H1 (cell line): ENCODE results near the gene PDGFD. TPM values are rescaled to one million over a fixed set of nuclear protein-coding genes. Genes with fewer than 3 reads are reported as not detected.
A peak's percentile ranks its signal among the peaks of the same experiment; 100 is the strongest.

Experiments
- CTCF ChIA-PET: fragments of 300-600 bp; sonication (Branson Sonifier 250); formaldehyde crosslinking; loops from one replicate; lab custom pipeline; 2021; ENCODE audit not compliant: partially characterized antibody; lab: Charles Lee
- POLR2A ChIA-PET: fragments of 300-600 bp; sonication (Branson Sonifier 250); formaldehyde crosslinking; loops from one replicate; lab custom pipeline; 2021; ENCODE audit warnings: inconsistent platforms; ENCODE audit not compliant: partially characterized antibody; lab: Charles Lee
- DNase-seq, 2 experiments: peaks; one replicate each; pipeline versions ENCODE4 v3.0.0 to v3.0.0-alpha.2; 2010 to 2022; ENCODE audit warnings: low spot score in 2 of 2, low read depth in 1 of 2, mixed read lengths in 1 of 2
- FAIRE-seq: peaks from 2 replicates; lab custom pipeline; 2011; peaks lifted over from hg19 to GRCh38; lab: Jason Lieb, UNC
- H2AFZ ChIP-seq: 2 replicates; pipeline ENCODE4 v1.8.1; 2012; ENCODE audit warnings: low read length, inconsistent platforms
- H2AK5ac ChIP-seq: 2 replicates; pipeline ENCODE4 v1.6.1; 2013; ENCODE audit warnings: low read depth, low read length
- H2BK120ac ChIP-seq: replicated peaks from 2 replicates; pipeline ENCODE3; 2013; ENCODE audit warnings: low read depth, low read length, inconsistent platforms
- H2BK12ac ChIP-seq: 2 replicates; pipeline ENCODE4 v1.6.1; 2013; ENCODE audit warnings: low read depth, low read length
- H2BK15ac ChIP-seq: 2 replicates; pipeline ENCODE4 v1.6.1; 2013; ENCODE audit warnings: low read length
- H2BK20ac ChIP-seq: 2 replicates; pipeline ENCODE4 v1.6.1; 2013; ENCODE audit warnings: low read length
- H2BK5ac ChIP-seq: 2 replicates; pipeline ENCODE4 v1.6.1; 2013; ENCODE audit warnings: low read depth, low read length
- H3K14ac ChIP-seq: 2 replicates; pipeline ENCODE4 v1.6.1; 2013; ENCODE audit warnings: inconsistent platforms; ENCODE audit not compliant: insufficient read length
- H3K18ac ChIP-seq: 2 replicates; pipeline ENCODE4 v1.6.1; 2013; ENCODE audit warnings: low read length; ENCODE audit errors: extremely low read depth
- H3K23ac ChIP-seq: 2 replicates; pipeline ENCODE4 v1.6.1; 2013; ENCODE audit warnings: inconsistent platforms; ENCODE audit not compliant: insufficient read length
- H3K23me2 ChIP-seq: 2 replicates; pipeline ENCODE4 v1.6.1; 2013; ENCODE audit warnings: low read depth, low read length
- H3K27ac ChIP-seq: 2 replicates; pipeline ENCODE4 v1.6.1; 2011; ENCODE audit warnings: low read depth, low read length, inconsistent platforms
- H3K27me3 ChIP-seq, 4 experiments: replicated peaks in 1 of 4; 1 replicate in 1 of 4; 2 replicates in 3 of 4; pipeline versions ENCODE4 v1.6.1 to v1.8.1; 2011 to 2013; ENCODE audit warnings: low read length in 3 of 4, mild to moderate bottlenecking in 3 of 4, inconsistent platforms in 2 of 4, mixed read lengths in 2 of 4, moderate library complexity in 1 of 4; ENCODE audit not compliant: control insufficient read depth in 3 of 4, insufficient read depth in 3 of 4; ENCODE audit errors: extremely low read depth in 1 of 4
- H3K36me3 ChIP-seq, 4 experiments: 2 replicates each; pipeline versions ENCODE4 v1.6.1 to v1.8.1; 2011 to 2013; ENCODE audit warnings: mild to moderate bottlenecking in 4 of 4, low read length in 3 of 4, moderate library complexity in 2 of 4, control low read depth in 1 of 4, inconsistent platforms in 1 of 4; ENCODE audit not compliant: insufficient read depth in 4 of 4, control insufficient read depth in 2 of 4
- H3K4ac ChIP-seq: replicated peaks from 2 replicates; pipeline ENCODE3; 2013; ENCODE audit warnings: low read length, low read depth, mixed read lengths, inconsistent platforms; ENCODE audit not compliant: insufficient read length
- H3K4me1 ChIP-seq, 4 experiments: replicated peaks in 1 of 4; 1 replicate in 1 of 4; 2 replicates in 3 of 4; pipeline versions ENCODE4 v1.6.1 to v1.8.1; 2011 to 2013; ENCODE audit warnings: low read length in 3 of 4, inconsistent platforms in 2 of 4, mixed read lengths in 1 of 4; ENCODE audit not compliant: insufficient read depth in 4 of 4, control insufficient read depth in 3 of 4
- H3K4me2 ChIP-seq, 2 experiments: 2 replicates each; pipeline versions ENCODE4 v1.6.1 to v1.8.1; 2011 to 2013; ENCODE audit warnings: low read depth in 2 of 2, low read length in 2 of 2, control low read depth in 1 of 2, inconsistent platforms in 1 of 2, mild to moderate bottlenecking in 1 of 2; ENCODE audit not compliant: insufficient read depth in 1 of 2
- H3K4me3 ChIP-seq, 4 experiments: fragments of 200-600, 300-600 bp in 1 of 4; sonication (generic), shearing (Covaris generic), sonication (Bioruptor Twin) in 1 of 4; 2 replicates each; pipeline versions ENCODE4 v1.5.1 to v1.8.1; 2011 to 2016; ENCODE audit warnings: low read length in 4 of 4, low read depth in 3 of 4, control low read depth in 2 of 4, inconsistent platforms in 2 of 4, mild to moderate bottlenecking in 2 of 4, mixed read lengths in 1 of 4, moderate library complexity in 1 of 4; ENCODE audit not compliant: insufficient read depth in 2 of 4; ENCODE audit errors: extremely low read depth in 1 of 4
- H3K56ac ChIP-seq: replicated peaks from 2 replicates; pipeline ENCODE3; 2013; ENCODE audit warnings: low read depth, mild to moderate bottlenecking, mixed read lengths, low read length, inconsistent platforms; ENCODE audit not compliant: insufficient read length
- H3K79me1 ChIP-seq: 2 replicates; pipeline ENCODE4 v1.6.1; 2013; ENCODE audit warnings: low read depth, low read length, control low read depth
- H3K79me2 ChIP-seq, 2 experiments: 2 replicates each; pipeline versions ENCODE4 v1.6.1 to v1.8.1; 2012 to 2013; ENCODE audit warnings: low read length in 2 of 2, mild to moderate bottlenecking in 2 of 2, inconsistent platforms in 1 of 2; ENCODE audit not compliant: insufficient read depth in 2 of 2, control insufficient read depth in 1 of 2
- H3K9ac ChIP-seq, 4 experiments: replicated peaks in 1 of 4; 1 replicate in 1 of 4; 2 replicates in 3 of 4; pipeline versions ENCODE4 v1.6.1 to v1.8.1; 2011 to 2013; ENCODE audit warnings: low read depth in 3 of 4, low read length in 3 of 4, control low read depth in 2 of 4, mild to moderate bottlenecking in 2 of 4, moderate library complexity in 2 of 4, inconsistent platforms in 1 of 4; ENCODE audit errors: extremely low read depth in 1 of 4
- H3K9me3 ChIP-seq, 2 experiments: 2 replicates each; pipeline versions ENCODE4 v1.6.1 to v1.8.1; 2012 to 2013; ENCODE audit warnings: mild to moderate bottlenecking in 2 of 2, moderate library complexity in 2 of 2, control low read depth in 1 of 2, inconsistent platforms in 1 of 2, low read depth in 1 of 2, low read length in 1 of 2, mixed read lengths in 1 of 2; ENCODE audit not compliant: insufficient read depth in 2 of 2
- H4K20me1 ChIP-seq, 2 experiments: replicated peaks in 1 of 2; 2 replicates each; pipeline versions ENCODE3 to v1.8.1; 2011 to 2013; ENCODE audit warnings: inconsistent platforms in 2 of 2, low read length in 2 of 2, mild to moderate bottlenecking in 1 of 2; ENCODE audit not compliant: insufficient read depth in 2 of 2, control insufficient read depth in 1 of 2
- H4K5ac ChIP-seq: 2 replicates; pipeline ENCODE4 v1.6.1; 2013; ENCODE audit warnings: low read length, low read depth, mixed read lengths, inconsistent platforms; ENCODE audit not compliant: insufficient read length
- H4K8ac ChIP-seq: 2 replicates; pipeline ENCODE4 v1.8.0; 2013; ENCODE audit warnings: mild to moderate bottlenecking, moderate library complexity, low read length, inconsistent platforms; ENCODE audit not compliant: insufficient read depth; ENCODE audit errors: extremely low read depth
- H4K91ac ChIP-seq: replicated peaks from 2 replicates; pipeline ENCODE3; 2013; ENCODE audit warnings: low read length, mixed read lengths, inconsistent platforms; ENCODE audit not compliant: insufficient read length
- ATF3 ChIP-seq: IDR thresholded peaks from 2 replicates; pipeline ENCODE4 v1.6.1; 2011; ENCODE audit warnings: low read depth, mild to moderate bottlenecking, low read length; ENCODE audit not compliant: insufficient read depth
- CBX5 ChIP-seq: fragments of 300-800, 300-1000 bp; sonication (generic); IDR thresholded peaks from 2 replicates; pipeline ENCODE4 v1.7.1; 2016; ENCODE audit warnings: antibody characterized with exemption, low read length, low read depth
- CEBPB ChIP-seq: IDR thresholded peaks from 2 replicates; pipeline ENCODE4 v1.6.1; 2012; ENCODE audit warnings: low read depth, low read length
- CHD1 ChIP-seq: IDR thresholded peaks from 2 replicates; pipeline ENCODE4 v1.6.1; 2012; ENCODE audit warnings: low read depth, low read length, improper control_type of control experiment
- CHD2 ChIP-seq: IDR thresholded peaks from 2 replicates; pipeline ENCODE4 v1.6.1; 2012; ENCODE audit warnings: low read length, improper control_type of control experiment
- CTCF ChIP-seq, 3 experiments: IDR thresholded peaks; 1 replicate in 2 of 3; 2 replicates in 1 of 3; pipeline versions ENCODE4 v1.5.1 to v1.6.1; 2011; ENCODE audit warnings: low read length in 3 of 3, mild to moderate bottlenecking in 3 of 3, inconsistent platforms in 2 of 3, low read depth in 1 of 3, moderate library complexity in 1 of 3; ENCODE audit not compliant: insufficient read depth in 1 of 3; ENCODE audit errors: control extremely low read depth in 1 of 3
- EZH2 ChIP-seq: fragments of 200-600 bp; sonication (generic); IDR thresholded peaks from 2 replicates; pipeline ENCODE4 v1.7.1; 2012; ENCODE audit warnings: low read depth, mild to moderate bottlenecking, moderate library complexity, low read length, inconsistent platforms; ENCODE audit not compliant: severe bottlenecking
- MAX ChIP-seq: IDR thresholded peaks from 2 replicates; pipeline ENCODE4 v1.6.1; 2012; ENCODE audit warnings: inconsistent platforms
- POLR2A ChIP-seq, 2 experiments: IDR thresholded peaks; 1 replicate in 1 of 2; 2 replicates in 1 of 2; pipeline ENCODE4 v1.6.1; 2011; ENCODE audit warnings: low read depth in 2 of 2, low read length in 2 of 2, mild to moderate bottlenecking in 2 of 2; ENCODE audit errors: control extremely low read depth in 1 of 2
- POU5F1 ChIP-seq: IDR thresholded peaks from 2 replicates; pipeline ENCODE4 v1.6.1; 2011; ENCODE audit warnings: low read depth, mild to moderate bottlenecking, low read length, moderate library complexity
- SIN3A ChIP-seq, 2 experiments: IDR thresholded peaks in 1 of 2; conservative IDR thresholded peaks in 1 of 2; 2 replicates each; pipeline ENCODE4 v1.6.1; 2011 to 2012; ENCODE audit warnings: low read length in 2 of 2, improper control_type of control experiment in 1 of 2, low read depth in 1 of 2, mild to moderate bottlenecking in 1 of 2
- TBP ChIP-seq: IDR thresholded peaks from 2 replicates; pipeline ENCODE4 v1.6.1; 2011; ENCODE audit warnings: low read depth, low read length, improper control_type of control experiment
- WGBS, 2 experiments: shearing (Covaris generic) in 1 of 2; methylation state at CpG; one replicate each; pipeline versions ENCODE4 v1.1.6 to v1.1.7; 2013 to 2015; ENCODE audit warnings: low lambda C conversion rate in 2 of 2, mixed read lengths in 2 of 2, inconsistent platforms in 1 of 2, low coverage in 1 of 2, missing lambda C conversion rate in 1 of 2; ENCODE audit not compliant: insufficient replicate concordance in 2 of 2, insufficient coverage in 1 of 2, insufficient read length in 1 of 2; ENCODE audit errors: extremely low coverage in 1 of 2, missing lambda C conversion rate in 1 of 2; 5-methylcytosine and 5-hydroxymethylcytosine counted together
- polyA plus RNA-seq, 7 experiments: library from polyadenylated mRNA; depleted of rRNA in 3 of 7; stranded (reverse) in 5 of 7; unstranded in 2 of 7; fragments of >200 nt in 5 of 7; fragments of 200-250 nt in 2 of 7; gene quantifications; 1 replicate in 5 of 7; 2 replicates in 1 of 7; 4 replicates in 1 of 7; pipeline versions ENCODE4 v1.2.1 to v1.2.3, GENCODE V29; 2011 to 2013; ENCODE audit warnings: missing spikeins in 2 of 7, mixed read lengths in 2 of 7
- total RNA-seq: library from RNA; stranded (reverse); fragmentation: NEBNext Ultra II Directional; extraction: Animal tissue kit (Norgen Biotek cat#: 25700); gene quantifications from 2 replicates; pipeline ENCODE4 v1.2.1, GENCODE V29; 2021

PDGFD gene
- total and polyA plus RNA-seq, 2 of the 8 experiments (the other 6 are each of a cell fraction or from before 2014, with no cell fraction given), result 1.1 to 3.9 TPM

DNA sequence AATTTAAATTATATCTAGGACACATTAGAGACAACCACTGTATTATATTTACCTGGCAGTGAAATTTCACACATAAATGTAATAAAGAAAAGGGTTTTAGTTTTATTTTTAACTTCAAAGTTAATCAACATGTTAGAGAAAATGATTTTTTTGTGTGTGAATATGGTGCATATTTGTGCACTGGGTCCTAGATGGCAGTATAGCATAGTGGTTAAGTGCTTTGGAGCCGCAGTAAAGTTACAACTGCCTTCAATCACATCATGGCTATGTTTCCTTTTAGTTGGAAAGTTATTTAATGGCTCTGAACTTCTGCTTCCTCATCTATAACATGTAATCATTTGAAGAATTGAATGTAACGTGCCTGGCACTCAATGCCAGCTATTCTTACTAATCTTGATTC is 236.4 kb downstream of the PDGFD start:
- FAIRE-seq, result no peak
- H3K9ac ChIP-seq, result no peak overlapping the region
- TF ChIP-seq CBX5 (no peak), CEBPB (no peak), EZH2 (no peak), CHD1 (no peak), POLR2A (IDR thresholded peaks at IDR 0.05; ENCODE audit: control extremely low read depth in 1 of 2, low read depth in 2 of 2, low read length in 2 of 2) (no peak), SIN3A (conservative IDR thresholded peaks at IDR 0.05 in 1 of 2, IDR thresholded peaks at IDR 0.05 in 1 of 2; ENCODE audit: low read depth in 1 of 2, low read length in 2 of 2) (no peak), ATF3 (no peak), CTCF (IDR thresholded peaks at IDR 0.05; ENCODE audit: control extremely low read depth in 1 of 3, insufficient read depth in 1 of 3, low read depth in 1 of 3, low read length in 3 of 3) (peak in 2 of 3 experiments; percentile 34 to 47; a peak in 2 of 4 replicates), MAX (no peak), POU5F1 (no peak), CHD2 (no peak), TBP (no peak)

More for the DNA sequence above, 236.4 kb downstream of the PDGFD start:
- Histone ChIP-seq H2AK5ac (no peak overlapping the region), H3K4me1 (peaks cover 0 to 3% (median 0%) of the 10 kb centered on the region in 4 experiments; a peak in 2 of 7 replicates), H3K4me2 (no peak overlapping the region), H4K8ac (no peak overlapping the region), H2BK5ac (no peak overlapping the region), H2BK120ac (no peak overlapping the region), H3K79me2 (no peaks in the 10 kb centered on the region), H3K14ac (no peak overlapping the region), H3K36me3 (no peaks in the 10 kb centered on the region), H3K4me3 (no peak overlapping the region), H3K23ac (no peak overlapping the region), H2BK15ac (no peak overlapping the region), H3K18ac (no peak overlapping the region), H3K56ac (no peak overlapping the region), H3K23me2 (no peaks in the 10 kb centered on the region), H2BK20ac (no peak overlapping the region), H4K20me1 (no peaks in the 10 kb centered on the region), H3K9me3 (no peaks in the 10 kb centered on the region), H3K27ac (no peak overlapping the region), H4K5ac (no peak overlapping the region), H2BK12ac (no peak overlapping the region), H3K27me3 (no peaks in the 10 kb centered on the region), H3K79me1 (no peaks in the 10 kb centered on the region), H4K91ac (no peak overlapping the region), H2AFZ (no peak overlapping the region), H3K4ac (no peak overlapping the region)
- CTCF ChIA-PET, result no interaction called here
- 85% methylated on average over 2 of the region's 2 CpGs; no CpG with 5 or more reads in 1 of the 2 experiments for WGBS, 2 experiments
- DNase-seq, result no peak
- POLR2A ChIA-PET, result no interaction called here
